HG03025 (cell line): ENCODE results near the gene LTB.

Experiments
- ATAC-seq: cut with Tn5 transposase; IDR thresholded peaks from one replicate; pipeline ENCODE4 v1.9.1; 2021; ENCODE audit warnings: mild to moderate bottlenecking, moderate library complexity; ENCODE audit not compliant: unreplicated experiment, low FRiP score

The LTB gene

DNA sequence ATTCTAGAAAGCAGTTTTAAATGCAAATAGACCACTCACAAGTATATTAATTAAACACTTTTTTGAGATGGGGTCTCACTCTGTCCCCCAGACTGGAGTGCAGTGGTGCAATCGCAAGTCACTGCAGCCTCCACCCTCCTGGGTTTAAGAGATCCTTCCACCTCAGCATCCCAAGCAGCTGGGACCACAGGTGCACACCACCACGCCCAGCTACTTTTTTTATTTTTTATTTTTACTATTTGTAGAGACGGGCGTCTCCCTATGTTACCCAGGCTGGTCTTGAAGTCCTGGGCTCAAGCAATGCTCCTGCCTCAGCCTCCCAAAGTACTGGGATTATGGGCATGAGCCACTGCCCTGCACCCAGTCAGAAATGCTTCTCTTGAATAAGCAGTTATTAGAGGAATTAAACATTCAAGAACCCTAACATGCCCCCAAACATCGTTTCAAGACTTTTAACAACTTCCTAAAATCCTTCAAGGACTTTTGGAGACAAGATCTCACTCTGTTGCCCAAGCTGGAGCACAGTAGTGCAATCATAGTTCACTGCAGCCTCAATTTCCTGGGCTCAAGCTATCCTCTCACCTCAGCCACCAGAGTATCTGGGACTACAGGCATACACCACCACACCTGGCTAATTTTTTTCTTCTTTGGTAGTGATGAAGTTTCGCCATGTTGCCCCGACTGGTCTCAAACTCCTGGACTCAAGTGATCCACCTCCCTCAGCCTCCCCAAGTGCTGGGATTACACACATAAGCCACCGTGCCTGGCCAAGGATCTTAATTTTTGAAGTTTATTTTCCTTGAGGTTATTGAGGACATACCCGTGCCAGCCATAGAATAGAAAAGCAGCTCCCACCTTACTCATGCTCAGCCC lies 50.2 kb downstream of the LTB start:
- no peak for ATAC-seq

GRCh38 chr6:31531162-31531561 lies 51.1 kb downstream of the LTB start:
- ATAC-seq = no peak

GRCh38 chr6:31530659-31531058 lies 51.6 kb downstream of the LTB start:
- no peak for ATAC-seq
